ENCODE data around the gene RUNX2.

GRCh38 chr6:45458672-45459071, 130.5 kb downstream of the RUNX2 start:
- TF ChIP-seq, protein P1, sequence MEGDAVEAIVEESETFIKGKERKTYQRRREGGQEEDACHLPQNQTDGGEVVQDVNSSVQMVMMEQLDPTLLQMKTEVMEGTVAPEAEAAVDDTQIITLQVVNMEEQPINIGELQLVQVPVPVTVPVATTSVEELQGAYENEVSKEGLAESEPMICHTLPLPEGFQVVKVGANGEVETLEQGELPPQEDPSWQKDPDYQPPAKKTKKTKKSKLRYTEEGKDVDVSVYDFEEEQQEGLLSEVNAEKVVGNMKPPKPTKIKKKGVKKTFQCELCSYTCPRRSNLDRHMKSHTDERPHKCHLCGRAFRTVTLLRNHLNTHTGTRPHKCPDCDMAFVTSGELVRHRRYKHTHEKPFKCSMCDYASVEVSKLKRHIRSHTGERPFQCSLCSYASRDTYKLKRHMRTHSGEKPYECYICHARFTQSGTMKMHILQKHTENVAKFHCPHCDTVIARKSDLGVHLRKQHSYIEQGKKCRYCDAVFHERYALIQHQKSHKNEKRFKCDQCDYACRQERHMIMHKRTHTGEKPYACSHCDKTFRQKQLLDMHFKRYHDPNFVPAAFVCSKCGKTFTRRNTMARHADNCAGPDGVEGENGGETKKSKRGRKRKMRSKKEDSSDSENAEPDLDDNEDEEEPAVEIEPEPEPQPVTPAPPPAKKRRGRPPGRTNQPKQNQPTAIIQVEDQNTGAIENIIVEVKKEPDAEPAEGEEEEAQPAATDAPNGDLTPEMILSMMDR (IDR thresholded peaks at IDR 0.05; ENCODE audit: low read depth, low read length, missing input control) = no peak
- no peak for TF ChIP-seq RAD21 (IDR thresholded peaks at IDR 0.05)
- TF ChIP-seq TAF1 (conservative IDR thresholded peaks at IDR 0.05) = no peak

Measured in liver (tissue), 3 donors.